PC-3 (cell line): ENCODE data around the gene GATC. TPM values are rescaled to one million over a fixed set of nuclear protein-coding genes. Genes with fewer than 3 reads are reported as not detected.

Experiments
- ATAC-seq: fragments of 200-7000 bp; cut with Tn5 transposase; 2 replicates; pipeline ENCODE4 v1.9.1; 2020; ENCODE audit warnings: mild to moderate bottlenecking, moderate library complexity
- BruUV-seq: library from RNA; stranded (reverse); fragments of 400-500 nt; replicated peaks from 2 replicates; lab custom pipeline; 2021; lab: Mats Ljungman, UMichigan
- CTCF ChIA-PET: fragments of 300-600 bp; sonication (Branson Sonifier 250); formaldehyde crosslinking; loops from one replicate; lab custom pipeline; 2022; ENCODE audit warnings: antibody characterized with exemption; lab: Charles Lee
- POLR2A ChIA-PET: fragments of 300-600 bp; sonication (Branson Sonifier 250); formaldehyde crosslinking; loops from one replicate; lab custom pipeline; 2022; ENCODE audit warnings: antibody characterized with exemption; ENCODE audit not compliant: unreplicated experiment; lab: Charles Lee
- DNase-seq: peaks from one replicate; pipeline ENCODE4 v3.0.0-alpha.2; 2015
- H2AFZ ChIP-seq: fragments of 300-600 bp; sonication (generic); 2 replicates; pipeline ENCODE4 v1.6.0; 2016; ENCODE audit warnings: antibody characterized with exemption, low read length
- H3F3A ChIP-seq: fragments of 300-600 bp; sonication (generic); one replicate; pipeline ENCODE4 v1.6.0; 2017; ENCODE audit warnings: antibody characterized with exemption, low read length, control low read depth, mild to moderate bottlenecking; ENCODE audit not compliant: unreplicated experiment
- H3K27ac ChIP-seq: fragments of 300-600 bp; sonication (generic); 2 replicates; pipeline ENCODE4 v1.5.1; 2016; ENCODE audit warnings: mild to moderate bottlenecking, low read length
- H3K27me3 ChIP-seq: fragments of 300-600 bp; sonication (generic); 2 replicates; pipeline ENCODE4 v1.6.1; 2016; ENCODE audit warnings: low read length, mixed read lengths
- H3K36me3 ChIP-seq: fragments of 300-600 bp; sonication (generic); 2 replicates; pipeline ENCODE4 v1.6.1; 2016; ENCODE audit warnings: low read depth, mixed run types, low read length, mixed read lengths
- H3K4me1 ChIP-seq: fragments of 300-600 bp; sonication (generic); 2 replicates; pipeline ENCODE4 v1.5.1; 2016; ENCODE audit warnings: low read length; ENCODE audit not compliant: insufficient read depth
- H3K4me2 ChIP-seq: fragments of 300-600 bp; sonication (generic); 2 replicates; pipeline ENCODE4 v1.6.0; 2016; ENCODE audit warnings: low read length
- H3K4me3 ChIP-seq: fragments of 300-600 bp; sonication (generic); 2 replicates; pipeline ENCODE4 v1.5.1; 2016; ENCODE audit warnings: mild to moderate bottlenecking, low read length, mixed read lengths
- H3K79me2 ChIP-seq: fragments of 300-600 bp; sonication (generic); 2 replicates; pipeline ENCODE4 v1.6.1; 2017; ENCODE audit warnings: low read length, mixed read lengths
- H3K9ac ChIP-seq: fragments of 300-600 bp; sonication (generic); 2 replicates; pipeline ENCODE4 v1.6.0; 2016; ENCODE audit warnings: mild to moderate bottlenecking, low read length
- H3K9me2 ChIP-seq: fragments of 300-600 bp; sonication (generic); replicated peaks from 2 replicates; pipeline ENCODE4 v1.6.1; 2016; ENCODE audit warnings: mixed run types, low read length, mixed read lengths
- H3K9me3 ChIP-seq: fragments of 300-600 bp; sonication (generic); 2 replicates; pipeline ENCODE4 v1.6.1; 2016; ENCODE audit warnings: low read length, mixed read lengths
- H4K20me1 ChIP-seq: fragments of 300-600 bp; sonication (generic); 2 replicates; pipeline ENCODE4 v1.6.1; 2016; ENCODE audit warnings: low read length, mixed read lengths
- CTCF ChIP-seq: fragments of 300-600 bp; sonication (generic); conservative IDR thresholded peaks from 2 replicates; pipeline ENCODE4 v1.5.1; 2017; ENCODE audit warnings: antibody characterized with exemption, low read depth, mild to moderate bottlenecking, low read length
- EZH2 ChIP-seq: fragments of 300-600 bp; sonication (generic); IDR thresholded peaks from one replicate; pipeline ENCODE4 v1.6.1; 2017; ENCODE audit warnings: antibody characterized with exemption, mild to moderate bottlenecking, low read length; ENCODE audit not compliant: unreplicated experiment
- EZH2phosphoT487 ChIP-seq: fragments of 300-600 bp; sonication (generic); IDR thresholded peaks from 2 replicates; pipeline ENCODE4 v1.6.1; 2018; ENCODE audit warnings: mild to moderate bottlenecking, antibody characterized with exemption, low read length, borderline replicate concordance
- intact Hi-C: fragments of 100-400 bp; cut with micrococcal nuclease; formaldehyde crosslinking; loops from 2 replicates; pipeline ENCODE4 v1.9.0; 2023
- total RNA-seq: library from RNA; depleted of rRNA; stranded (reverse); fragments of >200 nt; gene quantifications from 2 replicates; pipeline ENCODE4 v1.2.3, GENCODE V29; 2014

The GATC gene
- total RNA-seq, 1 experiment from 2014 or later: 33.8 TPM

GRCh38 chr12:120498870-120499515 lies 52.7 kb downstream of the GATC start:
- Histone ChIP-seq H3K27me3 (no peaks in the 10 kb centered on the region), H3K4me3 (no peak overlapping the region), H3K9me3 (no peaks in the 10 kb centered on the region), H3K27ac (no peak overlapping the region), H3K79me2 (peaks cover 45% of the 10 kb centered on the region), H3K4me2 (no peak overlapping the region), H3F3A (no peaks in the 10 kb centered on the region), H3K9ac (no peak overlapping the region), H3K9me2 (no peaks in the 10 kb centered on the region), H2AFZ (no peak overlapping the region), H3K36me3 (peaks cover 22% of the 10 kb centered on the region), H4K20me1 (peaks cover 18% of the 10 kb centered on the region), H3K4me1 (peaks cover 24% of the 10 kb centered on the region)
- DNase-seq: no peak
- TF ChIP-seq EZH2phosphoT487: no peak
- no peak for TF ChIP-seq EZH2
- TF ChIP-seq CTCF: no peak
- intact Hi-C loops: no loop called here
- ChIA-PET POLR2A (interaction anchor here (0.7 kb wide), 1 partner anchor 96 kb away, joined by 3 read pairs; no protein-coding TSS in a partner anchor), CTCF (no interaction called here)
- ATAC-seq: no peak
- BruUV-seq: no TSS peak

DNA sequence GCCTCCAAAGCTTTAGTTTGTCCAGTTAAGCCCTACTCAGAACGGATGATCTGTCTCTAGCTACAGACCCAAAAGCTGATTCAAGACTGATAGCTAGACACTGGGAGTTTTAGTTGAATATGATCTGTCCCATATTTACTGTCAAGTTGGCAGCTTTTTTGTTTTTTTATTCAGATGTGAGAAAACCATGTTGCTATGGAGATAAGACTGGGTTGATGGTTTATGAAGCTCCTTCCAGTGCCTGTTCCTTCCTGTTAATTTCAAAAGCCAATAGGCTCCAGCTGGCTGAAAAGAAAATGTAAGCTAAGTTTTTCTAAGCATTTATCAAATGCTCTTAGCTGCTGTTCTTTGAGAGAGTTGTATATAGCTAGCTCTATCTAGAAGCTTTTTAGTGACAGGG lies 54.3 kb downstream of the GATC start:
- no peak overlapping the region for H2AFZ ChIP-seq
- CTCF ChIA-PET: no interaction called here
- H3K9me2 ChIP-seq: no peaks in the 10 kb centered on the region
- POLR2A ChIA-PET: interaction anchor here (0.6 to 0.7 kb wide), 2 partner anchors 36 to 779 kb away, joined by 3 read pairs; no protein-coding TSS in a partner anchor
- H3K9ac ChIP-seq: no peak overlapping the region
- DNase-seq (no peak), ATAC-seq (no peak)
- H3K27ac ChIP-seq: no peak overlapping the region
- no peaks in the 10 kb centered on the region for H3F3A ChIP-seq
- no peaks in the 10 kb centered on the region for H3K9me3 ChIP-seq
- no TSS peak for BruUV-seq
- peaks cover 28% of the 10 kb centered on the region for H3K36me3 ChIP-seq
- H3K27me3 ChIP-seq: no peaks in the 10 kb centered on the region
- H3K4me3 ChIP-seq: no peak overlapping the region
- peaks cover 33% of the 10 kb centered on the region for H3K79me2 ChIP-seq
- H4K20me1 ChIP-seq: peaks cover 18% of the 10 kb centered on the region
- H3K4me2 ChIP-seq: no peak overlapping the region
- H3K4me1 ChIP-seq: peaks cover 15% of the 10 kb centered on the region
- intact Hi-C loops: no loop called here
- TF ChIP-seq EZH2phosphoT487 (no peak), EZH2 (no peak), CTCF (no peak)

DNA sequence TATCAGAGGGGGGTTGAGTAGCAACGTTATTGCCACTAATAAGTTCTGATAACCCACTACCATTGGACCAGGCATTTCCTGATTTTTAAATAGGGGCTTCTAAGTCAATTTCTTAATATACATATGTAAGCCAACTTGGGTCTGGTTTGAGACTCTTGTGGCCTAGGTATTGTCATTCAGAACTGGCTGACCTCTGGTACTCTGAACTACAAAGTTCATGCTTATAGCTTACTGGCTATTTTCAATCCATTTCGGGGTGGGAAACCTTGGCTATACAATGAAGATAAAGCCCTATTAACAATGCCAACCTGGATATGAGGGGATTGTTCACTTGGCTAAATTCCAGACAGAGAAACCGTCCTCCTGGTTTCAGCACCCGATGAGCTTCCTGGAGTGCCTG lies 58.3 kb downstream of the GATC start:
- H3K27ac ChIP-seq: no peak overlapping the region
- POLR2A ChIA-PET: interaction anchor here (0.5 kb wide), 2 partner anchors 8 to 304 kb away, joined by 7 to 33 read pairs; partner anchors contain the start of gene RPLP0
- H3K9ac ChIP-seq: no peak overlapping the region
- H3F3A ChIP-seq: no peaks in the 10 kb centered on the region
- DNase-seq: no peak
- no peak for ATAC-seq
- no peaks in the 10 kb centered on the region for H3K4me1 ChIP-seq
- no peaks in the 10 kb centered on the region for H3K27me3 ChIP-seq
- no peak overlapping the region for H3K4me2 ChIP-seq
- H3K9me3 ChIP-seq: no peaks in the 10 kb centered on the region
- CTCF ChIA-PET: no interaction called here
- TF ChIP-seq CTCF: no peak
- TF ChIP-seq EZH2phosphoT487: no peak
- TF ChIP-seq EZH2: no peak
- H3K9me2 ChIP-seq: no peaks in the 10 kb centered on the region
- H3K36me3 ChIP-seq: peaks cover 20% of the 10 kb centered on the region
- intact Hi-C loops: no loop called here
- H2AFZ ChIP-seq: no peak overlapping the region
- H3K79me2 ChIP-seq: no peaks in the 10 kb centered on the region
- H3K4me3 ChIP-seq: no peak overlapping the region
- no TSS peak for BruUV-seq
- no peaks in the 10 kb centered on the region for H4K20me1 ChIP-seq
